A549 treated with RU486 at 1 μM for 4 hours (cell line): ENCODE results near the gene SMPD1. TPM values are rescaled to one million over a fixed set of nuclear protein-coding genes. Genes with fewer than 3 reads are reported as not detected.

Experiments used
- total RNA-seq: library from RNA; stranded (reverse); fragments of 200-300 nt; extraction: Qiagen RNA extraction; gene quantifications from 5 replicates; pipeline ENCODE4 v1.2.3, GENCODE V29; 2022; ENCODE audit warnings: low read depth

SMPD1 gene
- total RNA-seq, result 9.0 to 12.2 TPM (median 10.4 TPM) in 5 replicates

DNA sequence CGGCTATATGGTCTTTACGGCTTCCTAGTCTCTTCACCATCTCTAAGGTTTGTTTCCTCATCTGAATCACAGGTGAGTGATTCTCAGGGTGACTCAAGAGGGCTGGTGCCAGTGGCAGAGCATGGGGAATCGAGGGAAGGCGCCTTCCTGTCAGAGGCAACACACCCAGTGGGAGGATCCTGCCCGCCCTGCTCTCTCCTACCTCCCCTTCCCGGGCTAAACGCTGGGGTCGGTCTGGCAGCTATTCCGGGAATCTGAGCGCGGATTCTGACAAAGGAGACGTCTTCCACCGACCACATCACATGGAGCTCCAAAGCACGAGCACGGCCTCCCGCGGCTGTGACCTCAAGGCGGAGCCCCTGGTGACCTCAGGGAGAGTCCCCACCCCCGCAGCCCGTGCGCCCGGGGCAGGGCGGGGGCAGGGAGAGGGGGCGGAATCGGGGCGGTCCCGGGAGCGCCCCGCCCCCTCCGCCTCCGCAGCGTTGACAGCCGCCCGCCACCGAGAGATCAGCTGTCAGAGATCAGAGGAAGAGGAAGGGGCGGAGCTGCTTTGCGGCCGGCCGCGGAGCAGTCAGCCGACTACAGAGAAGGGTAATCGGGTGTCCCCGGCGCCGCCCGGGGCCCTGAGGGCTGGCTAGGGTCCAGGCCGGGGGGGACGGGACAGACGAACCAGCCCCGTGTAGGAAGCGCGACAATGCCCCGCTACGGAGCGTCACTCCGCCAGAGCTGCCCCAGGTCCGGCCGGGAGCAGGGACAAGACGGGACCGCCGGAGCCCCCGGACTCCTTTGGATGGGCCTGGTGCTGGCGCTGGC lies at the start of gene SMPD1:
Gene SMPD1, plus strand, starts transcription at position 570 of the 813 bp plus-strand sequence. Its CDS starts 125 bp downstream, at position 695.

GRCh38 chr11:6419009-6419631 lies 28.8 kb downstream of the SMPD1 start, which contains the start of gene APBB1:
APBB1 (minus strand) TSS chr11:6419094; CDS start chr11:6411347, 7,747 bp downstream.

GRCh38 chr11:6440906-6441358 lies 50.7 kb downstream of the SMPD1 start, which contains the start of gene HPX:
HPX (minus strand) TSS chr11:6440987; CDS start chr11:6440963, 24 bp downstream.

Other genes starting within 250 kb of the SMPD1 start
- not detected in 5 replicates for gene OR52B2, start 220.1 kb upstream of the SMPD1 start, total RNA-seq
- not detected in 5 replicates for gene OR52W1, start 191.2 kb upstream of the SMPD1 start, total RNA-seq
- not detected in 5 replicates for gene C11orf42, start 184.9 kb upstream of the SMPD1 start, total RNA-seq
- 14.7 to 17.7 TPM (median 16.1 TPM) in 5 replicates for gene FHIP1B, start 155.8 kb upstream of the SMPD1 start, total RNA-seq
- gene CNGA4, start 151.4 kb upstream of the SMPD1 start, total RNA-seq, result 0.07 to 0.19 TPM (median 0.09 TPM) in 3 of 5 replicates, not detected in the others
- not detected in 5 replicates for gene CCKBR, start 130.6 kb upstream of the SMPD1 start, total RNA-seq
- gene CAVIN3, start 70.0 kb upstream of the SMPD1 start, total RNA-seq, result 24.1 to 37.9 TPM (median 27.6 TPM) in 5 replicates
- 15.6 to 19.1 TPM (median 16.9 TPM) in 5 replicates for gene APBB1, start 28.6 kb downstream of the SMPD1 start, total RNA-seq
- gene HPX, start 50.5 kb downstream of the SMPD1 start, total RNA-seq, result 0.32 to 0.75 TPM (median 0.62 TPM) in 5 replicates
- 12.5 to 20.1 TPM (median 16.0 TPM) in 5 replicates for gene TRIM3, start 83.5 kb downstream of the SMPD1 start, total RNA-seq
- gene ARFIP2, start 90.9 kb downstream of the SMPD1 start, total RNA-seq, result 54.3 to 58.6 TPM (median 55.5 TPM) in 5 replicates
- gene TIMM10B, start 91.0 kb downstream of the SMPD1 start, total RNA-seq, result 26.4 to 35.8 TPM (median 32.4 TPM) in 5 replicates
- gene DNHD1, start 106.8 kb downstream of the SMPD1 start, total RNA-seq, result 2.1 to 3.5 TPM (median 2.8 TPM) in 5 replicates
- 23.3 to 40.5 TPM (median 29.7 TPM) in 5 replicates for gene RRP8, start 213.1 kb downstream of the SMPD1 start, total RNA-seq
- gene ILK, start 213.3 kb downstream of the SMPD1 start, total RNA-seq, result 107 to 127 TPM (median 118 TPM) in 5 replicates
- gene TAF10, start 221.7 kb downstream of the SMPD1 start, total RNA-seq, result 178 to 317 TPM (median 217 TPM) in 5 replicates
- gene TPP1, start 228.9 kb downstream of the SMPD1 start, total RNA-seq, result 38.3 to 47.3 TPM (median 43.0 TPM) in 5 replicates